GM11168 (cell line): ENCODE results near the gene FAM170B.

Source experiments
- in situ Hi-C: fragments of 300-500 bp; cut with MboI; formaldehyde crosslinking; loops from one replicate; pipeline ENCODE4 v1.12.0; 2022; ENCODE audit warnings: low sequenced_read_pairs; ENCODE audit not compliant: unreplicated experiment

Gene FAM170B

DNA sequence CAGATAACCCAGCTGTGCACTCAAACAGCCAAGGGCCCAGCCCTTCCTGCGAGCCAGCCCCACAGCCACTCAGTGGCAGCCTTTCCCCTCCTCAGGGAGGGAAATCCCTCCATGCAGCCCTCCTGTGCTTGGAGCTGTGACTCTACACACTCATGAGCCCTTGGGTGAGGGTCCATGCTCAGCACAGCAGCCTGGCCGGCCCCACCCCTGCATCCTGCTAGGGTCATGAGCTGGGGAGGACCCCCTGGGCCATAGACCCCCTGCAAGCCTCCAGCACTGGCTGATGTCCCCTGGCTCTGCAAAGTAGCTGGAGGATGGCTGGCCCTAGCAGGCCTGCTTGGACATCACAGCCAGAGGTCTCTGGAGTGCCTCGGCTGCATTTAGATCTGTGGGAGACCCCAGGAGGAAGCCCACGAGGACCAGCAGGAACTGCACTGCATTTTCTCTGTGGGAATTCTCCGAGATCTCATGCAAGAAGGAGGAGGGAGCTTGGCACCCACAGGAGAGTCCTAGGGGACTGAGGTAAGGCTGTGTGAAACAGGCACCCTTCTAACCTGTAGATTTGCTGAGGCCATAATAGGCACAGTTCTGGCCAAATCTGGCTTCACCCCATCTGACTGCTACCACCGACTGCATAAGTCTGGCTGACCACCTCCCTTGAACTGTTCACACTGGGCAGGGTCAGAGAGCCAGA lies 37.0 kb upstream of the FAM170B start:
- in situ Hi-C loops = no loop called here

DNA sequence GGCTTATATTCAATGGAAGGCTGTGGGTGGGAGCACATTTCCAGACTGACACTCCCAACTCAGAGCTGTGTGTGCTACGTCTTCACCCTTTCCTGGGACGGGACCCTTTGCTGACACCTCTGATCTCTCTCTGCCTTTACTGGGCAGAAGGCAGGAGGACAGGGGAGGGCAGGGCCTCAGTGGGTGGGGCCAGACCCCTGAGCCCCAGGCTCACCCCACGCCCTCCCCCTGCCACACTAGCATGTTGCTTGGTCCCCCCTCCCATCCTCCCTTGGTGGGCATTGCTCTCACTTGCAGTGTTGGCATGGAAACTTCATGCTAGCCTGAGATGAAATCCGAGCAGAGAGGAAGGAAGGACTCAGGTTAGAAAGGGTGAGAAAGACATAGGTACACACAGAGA lies 36.0 kb upstream of the FAM170B start:
- in situ Hi-C loops = no loop called here

DNA sequence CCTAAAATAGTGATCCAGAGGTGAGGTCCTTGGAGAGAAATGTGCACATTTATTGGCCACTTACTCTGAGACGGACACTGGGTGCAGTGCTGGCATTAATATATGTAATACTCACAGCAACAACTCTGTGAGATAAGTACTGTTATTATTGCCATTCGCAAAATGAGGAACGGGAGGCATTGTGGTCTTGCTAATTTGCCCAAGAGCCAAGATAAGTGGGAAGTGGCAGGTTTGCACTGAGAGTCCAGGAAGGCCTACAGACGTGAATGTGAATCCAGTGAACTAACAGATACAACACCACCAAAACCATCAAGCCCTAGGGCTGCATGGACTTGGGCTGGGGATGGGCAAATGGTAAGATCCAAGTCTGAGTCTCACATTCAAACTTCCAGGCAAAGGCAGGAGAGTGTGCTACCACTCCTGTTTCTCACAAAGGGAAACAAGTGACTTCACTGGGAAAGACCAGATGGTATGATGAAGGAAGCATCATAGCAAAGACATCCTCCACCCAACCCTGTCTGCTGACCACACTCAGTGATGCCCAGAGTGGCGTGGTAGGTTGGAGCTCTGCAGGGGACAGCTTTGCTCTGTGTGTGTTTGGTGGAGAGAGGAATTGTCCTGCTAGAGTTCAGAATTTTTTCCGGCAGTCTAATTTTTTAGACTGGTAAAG lies 35.1 kb upstream of the FAM170B start:
- in situ Hi-C loops = no loop called here

DNA sequence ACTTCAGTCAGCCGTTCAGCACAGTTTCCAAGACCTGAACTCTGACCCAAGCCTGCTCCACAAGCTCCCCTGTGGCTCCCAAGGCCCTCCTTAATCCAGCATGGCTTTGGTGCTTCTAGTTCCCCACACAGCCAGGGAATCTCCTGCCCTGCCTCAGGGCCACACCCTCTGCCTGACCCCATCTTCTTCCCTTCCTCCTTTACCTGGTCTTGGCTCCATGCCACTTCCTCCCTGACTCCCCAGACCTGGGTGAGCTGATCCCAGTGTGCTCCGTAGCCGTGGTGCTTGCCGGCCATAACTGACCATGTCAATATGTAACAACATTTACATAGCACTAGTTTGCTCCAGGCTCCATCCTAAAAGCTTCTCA lies 34.3 kb upstream of the FAM170B start:
- in situ Hi-C loops = no loop called here

DNA sequence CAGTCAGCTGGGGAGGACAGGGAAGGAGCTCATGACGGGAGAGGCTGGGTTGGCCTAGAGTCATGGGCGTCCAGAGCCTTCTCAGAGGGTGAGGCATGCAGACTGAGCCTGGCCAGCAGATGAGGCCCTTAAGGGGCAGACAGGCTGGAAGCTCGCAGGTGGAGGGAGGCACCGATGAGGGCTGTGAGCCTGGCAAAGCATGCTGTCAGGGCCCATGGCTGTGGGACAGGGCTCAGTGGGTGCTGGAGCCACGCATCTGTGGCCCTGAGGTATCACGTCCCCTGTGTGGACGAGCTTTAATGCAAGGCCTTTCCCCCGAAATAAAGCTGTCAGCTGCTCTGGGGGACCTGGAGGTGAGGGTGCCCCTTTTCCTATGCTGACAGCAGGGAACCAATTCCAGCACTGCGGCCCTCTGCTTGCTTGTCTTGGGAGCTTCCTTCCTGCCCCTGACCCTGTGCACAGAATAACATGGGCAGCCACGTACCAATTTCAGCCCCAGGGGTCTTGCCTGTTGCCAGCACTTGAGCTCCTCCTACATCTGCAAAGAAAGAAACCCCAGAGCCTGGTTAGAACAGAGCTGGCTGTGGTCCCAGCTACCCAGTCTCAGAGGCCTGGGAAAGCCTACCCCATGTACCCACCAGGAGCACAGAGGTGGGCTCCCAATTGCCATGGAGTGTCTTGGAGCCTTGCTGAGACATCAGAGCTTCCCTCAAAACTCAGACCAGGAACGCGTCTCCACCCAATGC lies 33.8 kb upstream of the FAM170B start:
- in situ Hi-C loops = no loop called here

DNA sequence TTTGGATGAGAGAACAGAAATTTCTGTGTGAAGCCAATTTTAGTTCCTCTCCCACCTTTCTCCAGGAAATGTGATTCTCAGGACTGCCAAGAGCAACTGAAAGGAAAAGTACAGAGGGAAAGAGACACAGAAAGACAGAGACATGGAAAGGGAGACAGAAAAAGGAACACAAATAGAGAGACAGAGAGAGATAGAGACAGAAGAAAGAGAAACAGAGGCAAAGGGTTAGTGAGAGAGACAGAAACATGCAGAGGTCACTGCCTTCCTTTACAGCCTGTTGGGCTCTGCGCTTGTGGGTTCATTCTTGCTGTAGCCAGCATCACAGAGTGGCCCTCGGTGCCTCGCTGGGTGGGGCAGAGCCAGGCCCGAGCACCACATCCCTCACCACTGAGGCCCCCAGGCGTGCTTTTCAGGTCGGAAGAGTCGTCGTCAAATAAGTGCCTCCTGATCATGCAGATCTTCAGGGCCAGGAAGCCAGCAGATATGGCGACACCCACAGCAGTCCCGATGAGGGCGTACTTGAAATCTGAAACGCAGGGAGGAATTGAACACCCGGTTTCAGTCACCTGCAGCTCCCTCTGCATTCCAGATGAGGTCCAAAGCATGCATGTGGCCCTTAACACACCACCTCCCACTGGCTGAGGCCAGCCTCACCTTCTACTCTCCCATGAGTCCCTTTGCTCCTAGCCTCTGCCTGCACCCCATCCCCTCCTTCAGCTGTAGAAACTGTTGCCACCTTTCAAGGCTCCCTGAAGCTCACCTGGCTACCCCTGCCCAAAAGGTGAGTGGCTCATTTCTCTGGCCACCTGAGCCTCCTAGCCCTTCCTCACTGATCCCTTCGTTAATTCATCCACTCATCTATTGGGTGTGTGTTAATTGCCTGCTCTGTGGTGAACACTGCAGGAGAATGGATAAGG lies 32.9 kb upstream of the FAM170B start:
- in situ Hi-C loops = no loop called here

DNA sequence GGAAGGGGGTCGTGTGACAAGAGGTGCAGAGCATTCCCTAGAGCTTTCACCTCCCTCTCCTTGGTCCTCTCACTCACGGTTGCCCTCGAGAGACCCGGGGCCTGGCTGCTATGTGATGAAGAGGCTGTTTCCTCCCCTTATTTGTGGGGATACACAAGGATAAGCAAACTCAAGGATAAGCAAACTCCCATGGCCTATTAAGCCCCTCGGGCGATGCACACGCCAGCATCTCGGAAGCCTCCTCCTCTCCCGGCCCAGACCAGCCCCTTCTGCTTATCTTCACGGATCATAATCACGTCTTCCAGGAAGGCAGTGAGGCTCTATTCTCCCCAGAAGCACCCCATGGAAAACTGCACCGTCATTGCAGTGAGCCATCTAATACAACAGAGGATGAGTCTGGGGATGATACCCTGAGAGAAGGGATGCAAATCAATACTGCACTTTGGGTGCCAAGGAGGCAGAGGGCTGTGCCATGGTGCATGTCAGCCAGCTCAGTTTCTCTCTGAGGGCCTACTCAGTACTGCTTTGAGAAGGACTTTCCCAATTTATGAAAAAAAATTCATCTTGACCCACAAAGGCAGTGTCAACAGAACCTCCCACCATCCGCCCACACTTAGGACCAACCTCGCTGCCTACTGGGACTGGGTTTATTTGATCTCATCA lies 32.1 kb upstream of the FAM170B start:
- in situ Hi-C loops = no loop called here

DNA sequence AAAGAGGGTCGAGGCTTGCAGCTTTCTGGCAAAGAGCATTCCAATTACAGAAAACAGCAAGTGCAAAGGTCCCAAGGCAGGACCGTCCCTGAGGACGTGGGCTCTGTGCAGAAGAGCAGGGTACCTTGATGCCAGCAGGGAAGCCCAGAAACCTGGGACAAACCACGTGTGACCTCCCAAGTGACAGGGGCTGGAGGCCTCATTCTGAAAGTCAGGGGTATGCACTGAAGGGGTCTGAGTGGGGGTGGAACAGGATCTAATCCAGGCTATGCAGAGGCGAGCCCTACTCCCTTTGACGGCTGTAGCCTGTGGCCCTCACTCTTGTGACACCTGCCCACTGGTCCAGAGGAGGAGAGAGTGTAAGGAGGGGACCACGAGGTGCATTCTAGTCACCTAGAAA lies 31.4 kb upstream of the FAM170B start:
- in situ Hi-C loops = no loop called here

DNA sequence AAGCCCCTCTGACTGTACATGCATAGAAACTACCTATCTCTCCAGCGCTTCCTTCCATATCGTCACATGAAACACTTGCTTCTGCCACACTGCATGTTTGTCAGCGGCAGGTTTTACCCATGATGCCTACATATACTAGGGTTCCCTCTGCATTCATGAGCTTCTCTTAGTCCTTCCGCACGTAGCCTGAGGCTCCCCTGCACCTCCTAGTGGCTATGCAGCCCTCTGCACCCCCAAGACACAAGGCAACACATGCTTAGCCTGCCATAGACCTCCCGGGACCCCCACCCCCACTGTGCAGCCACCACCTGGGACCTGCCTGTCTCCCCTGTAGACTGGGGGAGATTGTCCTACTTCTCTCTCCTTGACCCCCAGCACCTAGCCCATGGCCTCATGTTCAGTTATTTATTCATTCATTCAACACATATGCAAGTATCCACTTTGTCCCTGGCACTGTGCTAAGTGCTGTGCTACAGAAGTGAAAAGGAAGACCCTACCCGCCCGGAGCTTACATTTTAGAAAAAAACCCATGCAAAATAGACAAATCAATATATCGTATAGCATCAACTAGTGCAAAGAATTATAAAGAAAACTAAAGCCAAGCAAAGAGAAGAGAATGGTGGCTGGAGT lies 30.9 kb upstream of the FAM170B start:
- in situ Hi-C loops = no loop called here

DNA sequence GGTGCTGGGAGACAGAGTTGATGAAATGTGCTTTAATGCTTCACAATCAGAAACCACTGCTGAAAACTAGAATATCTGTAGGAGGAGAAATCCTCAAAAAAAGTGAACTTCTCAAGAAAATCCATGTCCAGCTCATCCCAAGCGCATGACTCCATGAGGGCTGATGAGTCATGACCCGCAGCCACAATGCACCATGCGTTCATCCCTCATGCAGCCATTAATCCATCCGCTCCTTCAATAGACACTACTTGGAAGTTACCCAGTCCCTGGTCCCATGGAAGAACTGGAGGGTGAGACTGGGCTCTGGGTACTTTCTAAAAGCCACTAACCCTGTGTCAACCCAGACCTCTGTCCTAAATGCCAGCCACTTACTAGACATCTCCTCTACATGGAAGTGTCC lies 29.9 kb upstream of the FAM170B start:
- in situ Hi-C loops = no loop called here

DNA sequence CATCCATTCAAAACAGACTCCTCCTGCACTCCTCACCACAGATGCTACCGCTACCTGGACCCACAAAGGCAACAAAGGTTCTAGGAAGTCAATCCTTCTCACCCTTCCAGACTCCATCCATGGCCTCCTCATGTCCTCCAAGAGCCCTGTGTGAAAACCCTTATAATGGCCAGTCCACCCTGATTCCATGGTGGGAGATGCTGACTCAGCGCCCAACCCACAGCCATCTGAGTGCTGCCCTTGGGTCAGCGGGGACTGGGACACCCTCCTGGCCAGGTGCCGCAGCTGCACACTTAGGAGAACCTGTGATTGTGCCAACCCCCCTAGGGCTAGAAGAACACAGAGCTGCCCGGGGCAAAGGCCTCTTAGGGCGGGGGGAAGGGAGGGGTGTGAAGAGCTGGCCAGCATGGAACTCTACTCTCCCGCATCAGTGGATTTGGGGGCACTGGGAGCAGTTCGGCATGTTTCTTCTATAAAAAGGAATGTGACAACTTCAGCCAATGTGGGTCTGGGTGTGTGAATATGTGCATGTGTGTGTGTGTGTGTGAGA lies 29.0 kb upstream of the FAM170B start:
- in situ Hi-C loops = no loop called here

DNA sequence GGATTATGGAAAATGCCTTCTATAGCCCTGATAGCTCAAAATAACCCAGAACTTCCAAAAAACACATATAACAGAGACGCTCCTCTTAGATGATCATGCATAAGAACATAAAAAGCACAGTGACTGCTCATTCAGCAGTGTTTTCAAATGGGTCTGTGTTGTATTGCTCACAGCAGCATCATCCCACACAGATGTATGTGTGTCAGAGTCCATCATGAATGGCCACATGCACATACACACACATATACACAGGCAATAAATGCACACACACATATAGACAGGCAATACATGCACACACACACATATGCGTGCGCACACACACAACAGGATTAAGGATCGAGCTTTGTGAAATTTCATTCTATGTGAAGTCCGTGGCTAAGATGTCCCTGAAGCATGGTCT lies 28.2 kb upstream of the FAM170B start:
- in situ Hi-C loops = no loop called here

DNA sequence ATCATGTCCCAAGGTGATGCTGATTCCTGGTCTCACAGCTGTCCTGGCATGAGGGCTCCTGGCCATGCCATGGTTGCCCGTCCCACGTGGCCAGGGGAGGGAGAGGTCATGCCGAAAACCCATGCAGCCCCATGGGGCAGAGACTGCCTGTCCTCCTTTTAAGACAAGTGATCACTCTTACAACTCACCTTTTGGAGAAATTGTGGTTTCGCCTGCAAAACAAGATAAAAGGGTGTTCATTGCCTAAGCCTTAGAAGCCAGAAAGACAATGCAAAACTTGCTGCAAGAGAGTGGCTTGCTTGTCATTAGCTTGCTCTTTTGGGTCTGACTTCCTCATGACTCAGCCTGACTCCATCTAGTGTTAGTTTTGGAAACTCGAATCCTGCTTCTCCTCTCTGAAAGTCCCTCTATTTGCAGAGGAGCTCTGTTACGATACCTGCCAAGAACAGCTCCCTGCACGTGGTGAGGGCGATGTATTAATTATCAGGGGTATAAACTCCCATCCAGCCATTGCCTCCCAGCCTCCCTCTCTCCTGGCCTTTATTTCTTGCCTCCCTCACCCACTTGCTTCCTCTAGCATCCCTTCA lies 27.7 kb upstream of the FAM170B start:
- in situ Hi-C loops = no loop called here

DNA sequence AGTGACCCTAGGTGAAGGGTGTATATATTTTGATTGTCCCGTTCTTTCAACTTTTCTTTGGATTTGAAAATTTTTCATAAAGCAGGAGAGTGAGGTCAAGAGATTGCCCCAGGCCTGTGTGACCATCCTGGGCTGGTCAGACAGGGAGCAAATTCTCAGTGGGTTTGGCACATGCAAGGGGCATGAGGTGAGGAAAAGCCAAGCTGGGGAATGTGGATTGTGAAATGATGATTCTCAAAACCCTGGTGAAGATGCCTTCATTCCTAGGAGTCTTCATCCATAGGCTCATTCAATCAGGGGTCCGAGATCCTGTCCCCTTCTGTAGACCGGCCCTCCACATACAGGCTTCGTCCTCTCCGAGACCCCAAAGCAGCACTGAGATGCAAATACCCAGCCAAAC lies 27.0 kb upstream of the FAM170B start:
- in situ Hi-C loops = no loop called here

DNA sequence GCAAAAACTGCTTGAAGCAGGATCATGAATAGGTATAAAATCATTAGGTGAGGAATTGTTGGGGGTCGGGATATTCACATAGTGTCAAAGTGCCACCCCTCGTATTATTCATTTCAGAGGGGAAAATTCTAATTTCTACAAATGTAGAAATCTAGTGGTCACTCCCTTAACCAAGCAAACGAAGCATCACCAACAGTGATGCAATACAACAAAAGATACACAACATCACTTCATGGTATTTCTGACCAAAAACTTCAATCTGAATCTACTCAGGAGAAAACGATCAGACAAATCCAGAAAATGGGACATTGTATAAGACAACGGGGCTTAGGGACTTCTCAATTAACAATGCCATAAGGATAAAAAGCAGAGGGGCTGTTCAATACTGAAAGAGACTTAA lies 26.3 kb upstream of the FAM170B start:
- in situ Hi-C loops = no loop called here

DNA sequence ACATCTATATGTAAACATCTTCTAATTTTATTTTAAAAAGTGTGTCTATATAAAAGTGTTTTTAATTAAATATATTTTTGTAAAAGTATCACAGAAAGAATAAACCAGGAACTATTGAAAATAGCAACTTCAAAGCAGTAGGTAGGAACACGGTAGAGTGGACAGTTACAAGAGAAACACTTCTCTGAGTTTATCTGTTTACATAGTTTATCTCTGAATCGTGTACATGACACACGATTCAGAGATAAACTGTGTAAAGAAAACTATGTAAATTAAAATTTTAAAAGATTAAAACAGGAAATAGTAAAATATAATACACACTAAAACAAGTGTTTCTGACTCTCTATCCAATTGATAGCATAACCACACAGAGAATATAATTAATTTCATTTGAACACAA lies 25.1 kb upstream of the FAM170B start:
- in situ Hi-C loops = no loop called here

DNA sequence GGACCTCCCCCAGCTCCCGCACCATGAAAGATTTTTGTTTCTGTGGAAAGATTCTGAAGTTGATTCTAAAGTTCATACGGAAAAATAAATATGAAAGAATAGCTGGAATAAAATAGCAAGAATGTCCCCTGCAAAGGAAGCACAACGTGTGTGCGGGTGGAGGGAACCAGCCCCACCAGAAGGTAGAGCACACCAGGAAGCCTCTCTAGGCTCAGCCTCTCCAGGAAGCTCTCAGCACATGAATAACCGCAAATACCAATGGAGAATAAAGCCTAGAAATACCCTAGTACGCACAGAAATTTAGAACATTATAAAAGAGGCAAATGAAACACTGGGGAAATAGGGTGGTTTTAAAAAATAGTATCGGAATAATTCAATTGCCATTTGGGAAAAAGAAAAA lies 24.6 kb upstream of the FAM170B start:
- in situ Hi-C loops = no loop called here

DNA sequence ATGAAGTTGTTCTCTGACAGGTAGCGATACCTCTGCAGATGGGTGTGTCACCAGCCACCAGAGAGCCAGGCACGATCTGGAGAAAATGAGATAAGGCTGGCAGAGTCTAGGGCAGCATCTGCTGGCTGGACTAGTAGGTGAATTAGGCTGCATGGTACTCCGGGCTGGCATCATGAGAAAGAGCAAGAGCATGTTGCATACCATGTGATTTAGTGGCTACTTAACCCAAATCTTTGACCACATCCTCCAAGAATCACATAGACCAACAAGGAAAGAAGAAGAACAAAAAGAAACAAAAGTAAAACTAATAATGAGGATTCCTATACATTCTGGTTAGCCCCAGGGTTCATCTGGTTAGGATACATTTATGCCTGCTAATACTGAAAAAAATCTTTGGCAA lies 23.4 kb upstream of the FAM170B start:
- in situ Hi-C loops = no loop called here

DNA sequence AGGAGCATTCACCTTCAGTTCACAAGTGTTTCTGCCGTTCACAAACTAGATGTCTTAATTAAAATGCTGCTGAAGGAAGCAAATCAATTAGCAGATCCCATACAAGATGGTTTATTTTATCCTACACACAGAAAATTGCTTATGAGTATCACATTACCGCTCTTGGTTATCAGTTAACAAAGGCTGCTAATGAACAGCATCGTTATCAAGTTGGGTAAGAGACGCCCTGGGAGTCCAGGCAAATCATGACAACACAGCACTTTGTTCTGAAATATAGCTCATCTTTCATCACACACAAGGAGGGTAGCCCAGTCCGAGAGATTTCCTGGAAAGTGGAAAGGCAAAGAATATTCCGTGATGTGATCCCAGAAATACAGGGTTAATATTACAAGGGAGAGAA lies 20.8 kb upstream of the FAM170B start:
- in situ Hi-C loops = no loop called here
